Erythroblast (primary cell): ENCODE results near the gene PDE4D.

Source experiments
- DNase-seq, 2 experiments: peaks; one replicate each; lab custom pipeline; 2025; lab: John Stamatoyannopoulos, UW
- GATA1 ChIP-seq: IDR thresholded peaks from 2 replicates; pipeline ENCODE4 v1.6.1; 2011; ENCODE audit warnings: low read depth, mild to moderate bottlenecking, control low read depth, low read length, moderate library complexity
- POLR2A ChIP-seq: IDR thresholded peaks from 2 replicates; pipeline ENCODE4 v1.6.1; 2011; ENCODE audit warnings: mild to moderate bottlenecking, low read length

Gene PDE4D

GRCh38 chr5:59628062-59628828, 265.3 kb downstream of the PDE4D start:
- no peak for DNase-seq
- TF ChIP-seq GATA1 (no peak), POLR2A (no peak)

- TF ChIP-seq GATA1 (no peak), POLR2A (no peak)
These were observed 268.6 kb downstream of the PDE4D start for GRCh38 chr5:59624898-59625297.

GRCh38 chr5:59622848-59623247, 270.7 kb downstream of the PDE4D start:
- TF ChIP-seq GATA1 = no peak
- no peak for TF ChIP-seq POLR2A
- DNase-seq = no peak

More at GRCh38 chr5:59624898-59625297, 268.6 kb downstream of the PDE4D start:
- no peak for DNase-seq

GRCh38 chr5:59621477-59621876, 272.0 kb downstream of the PDE4D start:
- no peak for DNase-seq
- no peak for TF ChIP-seq GATA1
- no peak for TF ChIP-seq POLR2A

- TF ChIP-seq POLR2A = no peak
- TF ChIP-seq GATA1 = no peak
- no peak for DNase-seq
These were observed 272.9 kb downstream of the PDE4D start for GRCh38 chr5:59620535-59621212.

GRCh38 chr5:59618644-59619043, 274.9 kb downstream of the PDE4D start:
- TF ChIP-seq POLR2A = no peak
- no peak for TF ChIP-seq GATA1

GRCh38 chr5:59617186-59617771, 276.2 kb downstream of the PDE4D start:
- TF ChIP-seq GATA1 = no peak
- no peak for TF ChIP-seq POLR2A

More at GRCh38 chr5:59618644-59619043, 274.9 kb downstream of the PDE4D start:
- peak; percentile 33 to 36 for DNase-seq

GRCh38 chr5:59616413-59616812, 277.1 kb downstream of the PDE4D start:
- no peak for TF ChIP-seq POLR2A
- no peak for TF ChIP-seq GATA1
- no peak for DNase-seq

More at GRCh38 chr5:59617186-59617771, 276.2 kb downstream of the PDE4D start:
- no peak for DNase-seq

- TF ChIP-seq POLR2A = no peak
- no peak for TF ChIP-seq GATA1
- DNase-seq = no peak
These were observed 278.3 kb downstream of the PDE4D start for GRCh38 chr5:59615272-59615671.

- TF ChIP-seq POLR2A (no peak), GATA1 (no peak)
- DNase-seq = no peak
These were observed 283.8 kb downstream of the PDE4D start for GRCh38 chr5:59609501-59610265.

GRCh38 chr5:59608745-59609144, 284.8 kb downstream of the PDE4D start:
- TF ChIP-seq POLR2A = no peak
- TF ChIP-seq GATA1 = no peak
- no peak for DNase-seq

GRCh38 chr5:59607138-59607765, 286.3 kb downstream of the PDE4D start:
- TF ChIP-seq POLR2A = no peak
- TF ChIP-seq GATA1 = no peak

GRCh38 chr5:59605915-59606314, 287.6 kb downstream of the PDE4D start:
- DNase-seq = no peak
- TF ChIP-seq GATA1 = no peak

More at GRCh38 chr5:59607138-59607765, 286.3 kb downstream of the PDE4D start:
- peak in 1 of 2 experiments; percentile 32 for DNase-seq
